GM12878 (cell line): Measurements from ENCODE around the gene CNPY2. TPM values are rescaled to one million over a fixed set of nuclear protein-coding genes. Genes with fewer than 3 reads are reported as not detected.

Source experiments
- ATAC-seq: fragments of 200-7000 bp; cut with Tn5 transposase; 3 replicates; pipeline ENCODE4 v1.9.1; 2020; ENCODE audit warnings: mild to moderate bottlenecking, moderate library complexity
- BruUV-seq: library from RNA; stranded (reverse); fragments of 400-500 nt; replicated peaks from 2 replicates; lab custom pipeline; 2021; lab: Mats Ljungman, UMichigan
- CTCF ChIA-PET: fragments of 300-600 bp; sonication (Branson Sonifier 250); formaldehyde crosslinking; extraction: SDS; loops from one replicate; lab custom pipeline; 2021; ENCODE audit warnings: inconsistent platforms; lab: Yijun Ruan, JAX
- POLR2A ChIA-PET: fragments of 350-600 bp; formaldehyde crosslinking; extraction: SDS; loops from one replicate; lab custom pipeline; 2021; ENCODE audit warnings: inconsistent platforms; lab: Charles Lee
- RAD21 ChIA-PET: fragments of 300-600 bp; sonication (Branson Sonifier 250); formaldehyde crosslinking; loops from one replicate; lab custom pipeline; 2023; ENCODE audit warnings: antibody characterized with exemption; ENCODE audit not compliant: unreplicated experiment; lab: Charles Lee
- SMC1A ChIA-PET: fragments of 300-600 bp; sonication (Branson Sonifier 250); formaldehyde crosslinking; loops from one replicate; lab custom pipeline; 2023; ENCODE audit not compliant: unreplicated experiment, uncharacterized antibody; lab: Charles Lee
- DNase-seq: peaks from one replicate; pipeline ENCODE4 v3.0.0-alpha.2; 2011; ENCODE audit warnings: low read depth, low spot score
- FAIRE-seq: peaks from 3 replicates; lab custom pipeline; 2011; peaks lifted over from hg19 to GRCh38; lab: Jason Lieb, UNC
- H2AFZ ChIP-seq: 2 replicates; pipeline ENCODE4 v1.6.0; 2011; ENCODE audit warnings: low read depth, low read length, control low read depth; ENCODE audit not compliant: control insufficient read depth
- H3K27ac ChIP-seq: 2 replicates; pipeline ENCODE4 v1.5.1; 2011; ENCODE audit warnings: control low read depth; ENCODE audit not compliant: control insufficient read depth, insufficient read depth
- H3K27me3 ChIP-seq, 2 experiments: replicated peaks in 1 of 2; 2 replicates each; pipeline versions ENCODE4 v1.6.0 to v1.6.1; 2011; ENCODE audit warnings: low read length in 1 of 2; ENCODE audit not compliant: control insufficient read depth in 2 of 2, insufficient read depth in 2 of 2
- H3K36me3 ChIP-seq, 2 experiments: 2 replicates each; pipeline ENCODE4 v1.5.1; 2011; ENCODE audit warnings: low read length in 1 of 2; ENCODE audit not compliant: control insufficient read depth in 2 of 2, insufficient read depth in 2 of 2
- H3K4me1 ChIP-seq: 2 replicates; pipeline ENCODE4 v1.6.1; 2011; ENCODE audit warnings: mild to moderate bottlenecking, low read length, moderate library complexity, mixed read lengths; ENCODE audit not compliant: control insufficient read depth, insufficient read depth
- H3K4me2 ChIP-seq: 2 replicates; pipeline ENCODE4 v1.6.0; 2011; ENCODE audit warnings: control low read depth; ENCODE audit not compliant: control insufficient read depth, insufficient read depth
- H3K4me3 ChIP-seq: fragments of 200-600 bp; sonication (generic); 2 replicates; pipeline ENCODE4 v1.5.1; 2016
- H3K79me2 ChIP-seq: 2 replicates; pipeline ENCODE4 v1.6.0; 2011; ENCODE audit warnings: low read length; ENCODE audit not compliant: control insufficient read depth, insufficient read depth
- H3K9ac ChIP-seq: 2 replicates; pipeline ENCODE4 v1.8.0; 2011; ENCODE audit warnings: low read length, control low read depth, mixed read lengths; ENCODE audit not compliant: control insufficient read depth, insufficient read depth
- H3K9me3 ChIP-seq: replicated peaks from 3 replicates; pipeline ENCODE4 v1.5.1; 2011; ENCODE audit warnings: mild to moderate bottlenecking, low read length; ENCODE audit not compliant: control insufficient read depth, insufficient read depth
- H4K20me1 ChIP-seq: 2 replicates; pipeline ENCODE4 v1.6.0; 2011; ENCODE audit not compliant: control insufficient read depth, insufficient read depth
- CREB1 ChIP-seq: IDR thresholded peaks from 2 replicates; pipeline ENCODE4 v1.6.1; 2012; ENCODE audit warnings: low read depth, mild to moderate bottlenecking, inconsistent platforms
- SMARCA5 ChIP-seq: fragments of 450-650 bp; IDR thresholded peaks from 2 replicates; pipeline ENCODE4 v1.6.1; 2017; ENCODE audit warnings: mild to moderate bottlenecking
- WGBS: methylation state at CpG from one replicate; pipeline ENCODE4 v1.1.6; 2016; ENCODE audit warnings: low lambda C conversion rate; ENCODE audit not compliant: insufficient replicate concordance, insufficient coverage; ENCODE audit errors: missing lambda C conversion rate; 5-methylcytosine and 5-hydroxymethylcytosine counted together
- in situ Hi-C: fragments of 300-500 bp; cut with MboI; formaldehyde crosslinking; loops from 9 replicates; pipeline ENCODE4 v1.14.3; 2018; ENCODE audit warnings: mixed read lengths
- intact Hi-C: fragments of 100-400 bp; cut with micrococcal nuclease; formaldehyde crosslinking; loops from one replicate; pipeline ENCODE4 v1.14.2; 2022; ENCODE audit not compliant: unreplicated experiment
- polyA plus RNA-seq, 11 experiments: library from polyadenylated mRNA; depleted of rRNA in 4 of 11; unstranded in 6 of 11; stranded (reverse) in 5 of 11; fragments of >200 nt; fragmentation: Nextera tagmentation in 4 of 11; fragmentation: Illumina TruSeq in 1 of 11; extraction: Ambion mirVana in 4 of 11; extraction: Trizol in 1 of 11; gene quantifications; 1 replicate in 1 of 11; 2 replicates in 10 of 11; pipeline versions ENCODE4 v1.2.1 to v1.2.3, GENCODE V29; 2011 to 2016; ENCODE audit warnings: inconsistent platforms in 2 of 11, missing spikeins in 2 of 11, low read depth in 1 of 11
- total RNA-seq, 4 experiments: library from RNA; depleted of rRNA in 3 of 4; stranded (reverse); fragments of >200 nt in 3 of 4; fragmentation: Illumina TruSeq in 1 of 4; extraction: Trizol in 1 of 4; gene quantifications; 2 replicates each; pipeline versions ENCODE4 v1.2.1 to v1.2.3, GENCODE V29; 2013 to 2021
- TF ChIP-seq, protein P1 (sequence below): fragments of 450-650 bp; IDR thresholded peaks from 2 replicates; pipeline ENCODE4 v1.6.1; 2017; ENCODE audit warnings: mild to moderate bottlenecking, moderate library complexity
- TF ChIP-seq, protein P2 (sequence below): fragments of 450-650 bp; formaldehyde crosslinking; IDR thresholded peaks from 2 replicates; pipeline ENCODE4 v1.4.0; 2020; ENCODE audit warnings: mild to moderate bottlenecking, moderate library complexity
- TF ChIP-seq, protein P3 (sequence below): fragments of 450-650 bp; IDR thresholded peaks from 2 replicates; pipeline ENCODE4 v1.6.1; 2017; ENCODE audit warnings: low read depth, mild to moderate bottlenecking, moderate library complexity
- TF ChIP-seq, protein P4 (sequence below): fragments of 450-650 bp; IDR thresholded peaks from 2 replicates; pipeline ENCODE4 v1.6.1; 2016; ENCODE audit warnings: mild to moderate bottlenecking
- TF ChIP-seq, protein P5 (sequence below): IDR thresholded peaks from 2 replicates; pipeline ENCODE4 v1.6.1; 2012; ENCODE audit warnings: low read depth, low read length, improper control_type of control experiment
- TF ChIP-seq, protein P6 (sequence below): fragments of 450-650 bp; IDR thresholded peaks from 2 replicates; pipeline ENCODE4 v1.6.1; 2017; ENCODE audit warnings: mild to moderate bottlenecking

CNPY2 gene
- total and polyA plus RNA-seq, 10 of the 15 experiments (the other 5 are each of a cell fraction or from before 2014, with no cell fraction given): 25.0 to 276 (median 87.8) TPM

DNA sequence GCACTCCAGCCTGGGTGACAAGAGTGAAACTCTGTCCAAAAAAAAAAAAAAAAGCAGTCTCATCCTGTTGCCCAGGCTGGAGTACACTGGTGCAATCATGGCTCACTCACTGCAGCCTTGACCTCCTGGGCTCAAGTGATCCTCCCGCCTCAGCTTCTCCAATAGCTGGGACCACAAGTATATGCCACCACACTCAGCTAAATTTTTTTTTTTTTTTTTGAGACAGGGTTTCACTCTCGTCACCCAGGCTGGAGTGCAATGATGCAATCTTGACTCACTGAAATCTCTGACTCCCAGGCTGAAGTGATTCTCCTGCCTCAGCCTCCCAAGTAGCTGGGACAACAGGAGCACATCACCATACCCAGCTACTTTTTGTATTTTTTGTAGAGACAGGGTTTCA lies 5.2 kb upstream of the CNPY2 start:
- Histone ChIP-seq H3K9me3 (no peaks in the 10 kb centered on the region), H3K9ac (no peak overlapping the region), H3K4me3 (no peak overlapping the region), H3K4me2 (no peak overlapping the region), H3K79me2 (no peaks in the 10 kb centered on the region; the same call in 1 of the 2 replicates), H3K36me3 (peaks cover 2 to 21% of the 10 kb centered on the region in 2 experiments; a peak in 3 of 4 replicates), H3K4me1 (no peaks in the 10 kb centered on the region), H4K20me1 (no peaks in the 10 kb centered on the region), H3K27ac (no peak overlapping the region), H3K27me3 (no peaks in the 10 kb centered on the region), H2AFZ (no peak overlapping the region)
- ATAC-seq (no peak), DNase-seq (no peak), FAIRE-seq (no peak)
- POLR2A ChIA-PET: interaction anchor here (0.6 to 1.2 kb wide), 3 partner anchors 8 to 141 kb away, joined by 3 to 6 read pairs (median 6); partner anchors contain the start of gene PAN2
- RAD21 ChIA-PET: no interaction called here
- BruUV-seq: no TSS peak
- intact Hi-C loops (no loop called here), in situ Hi-C loops (no loop called here)
- WGBS: 92% methylated on average over 2 of the region's 2 CpGs
- CTCF ChIA-PET: interaction anchor here (0.7 to 1.1 kb wide), 2 partner anchors 9 to 56 kb away, joined by 3 to 4 read pairs; no protein-coding TSS in a partner anchor
- SMC1A ChIA-PET: interaction anchor here (1.4 kb wide), 1 partner anchor 10 kb away, joined by 6 read pairs; no protein-coding TSS in a partner anchor
- TF ChIP-seq, protein P1, sequence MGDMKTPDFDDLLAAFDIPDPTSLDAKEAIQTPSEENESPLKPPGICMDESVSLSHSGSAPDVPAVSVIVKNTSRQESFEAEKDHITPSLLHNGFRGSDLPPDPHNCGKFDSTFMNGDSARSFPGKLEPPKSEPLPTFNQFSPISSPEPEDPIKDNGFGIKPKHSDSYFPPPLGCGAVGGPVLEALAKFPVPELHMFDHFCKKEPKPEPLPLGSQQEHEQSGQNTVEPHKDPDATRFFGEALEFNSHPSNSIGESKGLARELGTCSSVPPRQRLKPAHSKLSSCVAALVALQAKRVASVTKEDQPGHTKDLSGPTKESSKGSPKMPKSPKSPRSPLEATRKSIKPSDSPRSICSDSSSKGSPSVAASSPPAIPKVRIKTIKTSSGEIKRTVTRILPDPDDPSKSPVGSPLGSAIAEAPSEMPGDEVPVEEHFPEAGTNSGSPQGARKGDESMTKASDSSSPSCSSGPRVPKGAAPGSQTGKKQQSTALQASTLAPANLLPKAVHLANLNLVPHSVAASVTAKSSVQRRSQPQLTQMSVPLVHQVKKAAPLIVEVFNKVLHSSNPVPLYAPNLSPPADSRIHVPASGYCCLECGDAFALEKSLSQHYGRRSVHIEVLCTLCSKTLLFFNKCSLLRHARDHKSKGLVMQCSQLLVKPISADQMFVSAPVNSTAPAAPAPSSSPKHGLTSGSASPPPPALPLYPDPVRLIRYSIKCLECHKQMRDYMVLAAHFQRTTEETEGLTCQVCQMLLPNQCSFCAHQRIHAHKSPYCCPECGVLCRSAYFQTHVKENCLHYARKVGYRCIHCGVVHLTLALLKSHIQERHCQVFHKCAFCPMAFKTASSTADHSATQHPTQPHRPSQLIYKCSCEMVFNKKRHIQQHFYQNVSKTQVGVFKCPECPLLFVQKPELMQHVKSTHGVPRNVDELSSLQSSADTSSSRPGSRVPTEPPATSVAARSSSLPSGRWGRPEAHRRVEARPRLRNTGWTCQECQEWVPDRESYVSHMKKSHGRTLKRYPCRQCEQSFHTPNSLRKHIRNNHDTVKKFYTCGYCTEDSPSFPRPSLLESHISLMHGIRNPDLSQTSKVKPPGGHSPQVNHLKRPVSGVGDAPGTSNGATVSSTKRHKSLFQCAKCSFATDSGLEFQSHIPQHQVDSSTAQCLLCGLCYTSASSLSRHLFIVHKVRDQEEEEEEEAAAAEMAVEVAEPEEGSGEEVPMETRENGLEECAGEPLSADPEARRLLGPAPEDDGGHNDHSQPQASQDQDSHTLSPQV: no peak
- no peak for TF ChIP-seq CREB1
- TF ChIP-seq, protein P2, sequence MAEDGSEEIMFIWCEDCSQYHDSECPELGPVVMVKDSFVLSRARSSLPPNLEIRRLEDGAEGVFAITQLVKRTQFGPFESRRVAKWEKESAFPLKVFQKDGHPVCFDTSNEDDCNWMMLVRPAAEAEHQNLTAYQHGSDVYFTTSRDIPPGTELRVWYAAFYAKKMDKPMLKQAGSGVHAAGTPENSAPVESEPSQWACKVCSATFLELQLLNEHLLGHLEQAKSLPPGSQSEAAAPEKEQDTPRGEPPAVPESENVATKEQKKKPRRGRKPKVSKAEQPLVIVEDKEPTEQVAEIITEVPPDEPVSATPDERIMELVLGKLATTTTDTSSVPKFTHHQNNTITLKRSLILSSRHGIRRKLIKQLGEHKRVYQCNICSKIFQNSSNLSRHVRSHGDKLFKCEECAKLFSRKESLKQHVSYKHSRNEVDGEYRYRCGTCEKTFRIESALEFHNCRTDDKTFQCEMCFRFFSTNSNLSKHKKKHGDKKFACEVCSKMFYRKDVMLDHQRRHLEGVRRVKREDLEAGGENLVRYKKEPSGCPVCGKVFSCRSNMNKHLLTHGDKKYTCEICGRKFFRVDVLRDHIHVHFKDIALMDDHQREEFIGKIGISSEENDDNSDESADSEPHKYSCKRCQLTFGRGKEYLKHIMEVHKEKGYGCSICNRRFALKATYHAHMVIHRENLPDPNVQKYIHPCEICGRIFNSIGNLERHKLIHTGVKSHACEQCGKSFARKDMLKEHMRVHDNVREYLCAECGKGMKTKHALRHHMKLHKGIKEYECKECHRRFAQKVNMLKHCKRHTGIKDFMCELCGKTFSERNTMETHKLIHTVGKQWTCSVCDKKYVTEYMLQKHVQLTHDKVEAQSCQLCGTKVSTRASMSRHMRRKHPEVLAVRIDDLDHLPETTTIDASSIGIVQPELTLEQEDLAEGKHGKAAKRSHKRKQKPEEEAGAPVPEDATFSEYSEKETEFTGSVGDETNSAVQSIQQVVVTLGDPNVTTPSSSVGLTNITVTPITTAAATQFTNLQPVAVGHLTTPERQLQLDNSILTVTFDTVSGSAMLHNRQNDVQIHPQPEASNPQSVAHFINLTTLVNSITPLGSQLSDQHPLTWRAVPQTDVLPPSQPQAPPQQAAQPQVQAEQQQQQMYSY (CRISPR knock-in tag): no peak
- TF ChIP-seq, protein P3, sequence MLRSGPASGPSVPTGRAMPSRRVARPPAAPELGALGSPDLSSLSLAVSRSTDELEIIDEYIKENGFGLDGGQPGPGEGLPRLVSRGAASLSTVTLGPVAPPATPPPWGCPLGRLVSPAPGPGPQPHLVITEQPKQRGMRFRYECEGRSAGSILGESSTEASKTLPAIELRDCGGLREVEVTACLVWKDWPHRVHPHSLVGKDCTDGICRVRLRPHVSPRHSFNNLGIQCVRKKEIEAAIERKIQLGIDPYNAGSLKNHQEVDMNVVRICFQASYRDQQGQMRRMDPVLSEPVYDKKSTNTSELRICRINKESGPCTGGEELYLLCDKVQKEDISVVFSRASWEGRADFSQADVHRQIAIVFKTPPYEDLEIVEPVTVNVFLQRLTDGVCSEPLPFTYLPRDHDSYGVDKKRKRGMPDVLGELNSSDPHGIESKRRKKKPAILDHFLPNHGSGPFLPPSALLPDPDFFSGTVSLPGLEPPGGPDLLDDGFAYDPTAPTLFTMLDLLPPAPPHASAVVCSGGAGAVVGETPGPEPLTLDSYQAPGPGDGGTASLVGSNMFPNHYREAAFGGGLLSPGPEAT: no peak
- TF ChIP-seq SMARCA5: no peak
- TF ChIP-seq, protein P4, sequence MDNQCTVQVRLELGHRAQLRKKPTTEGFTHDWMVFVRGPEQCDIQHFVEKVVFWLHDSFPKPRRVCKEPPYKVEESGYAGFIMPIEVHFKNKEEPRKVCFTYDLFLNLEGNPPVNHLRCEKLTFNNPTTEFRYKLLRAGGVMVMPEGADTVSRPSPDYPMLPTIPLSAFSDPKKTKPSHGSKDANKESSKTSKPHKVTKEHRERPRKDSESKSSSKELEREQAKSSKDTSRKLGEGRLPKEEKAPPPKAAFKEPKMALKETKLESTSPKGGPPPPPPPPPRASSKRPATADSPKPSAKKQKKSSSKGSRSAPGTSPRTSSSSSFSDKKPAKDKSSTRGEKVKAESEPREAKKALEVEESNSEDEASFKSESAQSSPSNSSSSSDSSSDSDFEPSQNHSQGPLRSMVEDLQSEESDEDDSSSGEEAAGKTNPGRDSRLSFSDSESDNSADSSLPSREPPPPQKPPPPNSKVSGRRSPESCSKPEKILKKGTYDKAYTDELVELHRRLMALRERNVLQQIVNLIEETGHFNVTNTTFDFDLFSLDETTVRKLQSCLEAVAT: no peak
- TF ChIP-seq, protein P5, sequence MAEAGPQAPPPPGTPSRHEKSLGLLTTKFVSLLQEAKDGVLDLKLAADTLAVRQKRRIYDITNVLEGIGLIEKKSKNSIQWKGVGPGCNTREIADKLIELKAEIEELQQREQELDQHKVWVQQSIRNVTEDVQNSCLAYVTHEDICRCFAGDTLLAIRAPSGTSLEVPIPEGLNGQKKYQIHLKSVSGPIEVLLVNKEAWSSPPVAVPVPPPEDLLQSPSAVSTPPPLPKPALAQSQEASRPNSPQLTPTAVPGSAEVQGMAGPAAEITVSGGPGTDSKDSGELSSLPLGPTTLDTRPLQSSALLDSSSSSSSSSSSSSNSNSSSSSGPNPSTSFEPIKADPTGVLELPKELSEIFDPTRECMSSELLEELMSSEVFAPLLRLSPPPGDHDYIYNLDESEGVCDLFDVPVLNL: no peak
- TF ChIP-seq, protein P6, sequence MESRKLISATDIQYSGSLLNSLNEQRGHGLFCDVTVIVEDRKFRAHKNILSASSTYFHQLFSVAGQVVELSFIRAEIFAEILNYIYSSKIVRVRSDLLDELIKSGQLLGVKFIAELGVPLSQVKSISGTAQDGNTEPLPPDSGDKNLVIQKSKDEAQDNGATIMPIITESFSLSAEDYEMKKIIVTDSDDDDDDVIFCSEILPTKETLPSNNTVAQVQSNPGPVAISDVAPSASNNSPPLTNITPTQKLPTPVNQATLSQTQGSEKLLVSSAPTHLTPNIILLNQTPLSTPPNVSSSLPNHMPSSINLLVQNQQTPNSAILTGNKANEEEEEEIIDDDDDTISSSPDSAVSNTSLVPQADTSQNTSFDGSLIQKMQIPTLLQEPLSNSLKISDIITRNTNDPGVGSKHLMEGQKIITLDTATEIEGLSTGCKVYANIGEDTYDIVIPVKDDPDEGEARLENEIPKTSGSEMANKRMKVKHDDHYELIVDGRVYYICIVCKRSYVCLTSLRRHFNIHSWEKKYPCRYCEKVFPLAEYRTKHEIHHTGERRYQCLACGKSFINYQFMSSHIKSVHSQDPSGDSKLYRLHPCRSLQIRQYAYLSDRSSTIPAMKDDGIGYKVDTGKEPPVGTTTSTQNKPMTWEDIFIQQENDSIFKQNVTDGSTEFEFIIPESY: no peak
